ENCODE measurements around the gene CYP4F2. TPM values are rescaled to one million over a fixed set of nuclear protein-coding genes. Genes with fewer than 3 reads are reported as not detected.

The CYP4F2 gene
- total and polyA plus RNA-seq, 2 experiments from 2014 or later, result not detected

- WGBS, 2 experiments (ENCODE audit: low coverage in 1 of 2, low lambda C conversion rate in 2 of 2, missing lambda C conversion rate in 2 of 2), result 32 to 35% methylated on average over 4 of the region's 4 CpGs
- Histone ChIP-seq H3K4me1 (ENCODE audit: insufficient read depth) (no peaks in the 10 kb centered on the region), H2AFZ (no peak overlapping the region), H3K27ac (no peak overlapping the region), H3K27me3 (replicated peaks; ENCODE audit: insufficient read depth) (no peaks in the 10 kb centered on the region), H3K79me2 (ENCODE audit: insufficient read depth) (no peaks in the 10 kb centered on the region), H3K4me2 (ENCODE audit: unreplicated experiment) (no peak overlapping the region), H3K4me3 (no peak overlapping the region), H3K9me3 (ENCODE audit: low read depth) (peaks cover 3% of the 10 kb centered on the region), H3K9me2 (ENCODE audit: insufficient read depth) (no peaks in the 10 kb centered on the region), H3F3A (ENCODE audit: insufficient read depth) (no peaks in the 10 kb centered on the region), H3K36me3 (ENCODE audit: low read depth) (no peaks in the 10 kb centered on the region), H4K20me1 (ENCODE audit: insufficient read depth) (no peaks in the 10 kb centered on the region), H3K9ac (no peak overlapping the region)
- TF ChIP-seq EZH2phosphoT487 (IDR thresholded peaks at IDR 0.05; ENCODE audit: insufficient read depth, low read depth) (no peak), EZH2 (IDR thresholded peaks at IDR 0.05; ENCODE audit: insufficient read depth, poor library complexity, severe bottlenecking) (no peak)
- DNase-seq, result no peak
- in situ Hi-C loops (cut with MboI), result no loop called here
Observed at GRCh38 chr19:15919243-15919642, 21.4 kb upstream of the CYP4F2 start.

DNA sequence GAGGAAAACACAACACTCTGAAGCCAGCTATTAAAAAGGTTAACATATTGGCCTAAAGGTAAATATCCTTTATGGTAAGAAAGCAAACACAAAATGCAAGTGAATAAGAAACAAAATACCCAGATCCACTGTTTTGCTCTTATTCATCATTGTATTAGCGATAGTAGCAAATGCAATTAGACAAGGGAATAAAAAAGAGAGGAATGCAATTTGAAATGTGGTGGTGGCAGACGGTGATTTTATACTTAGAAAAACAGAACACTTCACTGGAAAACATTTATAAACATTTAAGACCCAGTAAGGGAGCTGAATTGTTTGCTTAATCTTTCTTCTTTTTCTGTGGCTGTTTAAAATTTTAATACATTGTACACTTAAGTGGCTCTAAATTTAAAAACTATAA is 17.2 kb upstream of the CYP4F2 start:
- Histone ChIP-seq H3K36me3 (ENCODE audit: low read depth) (no peaks in the 10 kb centered on the region), H3K9me2 (ENCODE audit: insufficient read depth) (no peaks in the 10 kb centered on the region), H3K4me2 (ENCODE audit: unreplicated experiment) (no peak overlapping the region), H3K4me1 (ENCODE audit: insufficient read depth) (no peaks in the 10 kb centered on the region), H3K4me3 (no peak overlapping the region), H3F3A (ENCODE audit: insufficient read depth) (no peaks in the 10 kb centered on the region), H3K27ac (no peak overlapping the region), H2AFZ (no peak overlapping the region), H3K9ac (no peak overlapping the region), H3K79me2 (ENCODE audit: insufficient read depth) (no peaks in the 10 kb centered on the region), H4K20me1 (ENCODE audit: insufficient read depth) (no peaks in the 10 kb centered on the region), H3K27me3 (replicated peaks; ENCODE audit: insufficient read depth) (peaks cover 5% of the 10 kb centered on the region; the same call in 1 of the 2 replicates), H3K9me3 (ENCODE audit: low read depth) (peaks cover 3% of the 10 kb centered on the region)
- in situ Hi-C loops (cut with MboI), result no loop called here
- no peak for DNase-seq
- WGBS, 2 experiments (ENCODE audit: low coverage in 1 of 2, low lambda C conversion rate in 2 of 2, missing lambda C conversion rate in 2 of 2), result 57 to 60% methylated on average over 2 of the region's 2 CpGs
- TF ChIP-seq EZH2phosphoT487 (IDR thresholded peaks at IDR 0.05; ENCODE audit: insufficient read depth, low read depth), result no peak
- TF ChIP-seq EZH2 (IDR thresholded peaks at IDR 0.05; ENCODE audit: insufficient read depth, poor library complexity, severe bottlenecking), result no peak

DNA sequence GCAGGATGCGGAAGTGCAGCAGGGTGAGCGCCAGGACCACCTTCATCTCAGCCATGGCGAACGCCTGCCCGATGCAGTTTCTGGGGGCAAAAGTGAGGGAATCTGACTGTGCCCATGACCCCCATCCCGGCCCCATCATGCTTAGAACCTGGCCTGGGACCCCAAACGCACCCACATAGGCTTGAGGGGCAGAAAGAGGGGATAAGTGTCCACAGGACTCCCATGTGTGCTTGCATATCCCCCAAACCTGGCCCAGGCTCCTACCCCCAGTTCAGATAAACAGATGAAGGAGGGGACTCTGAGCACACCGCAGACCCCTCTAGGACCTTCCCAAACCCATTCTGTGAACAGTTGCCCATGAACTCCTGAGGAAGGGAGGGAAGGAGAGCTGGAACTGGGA is 16.0 kb upstream of the CYP4F2 start:
- DNase-seq, result no peak
- Histone ChIP-seq H3K9me3 (ENCODE audit: low read depth) (peaks cover 3% of the 10 kb centered on the region), H3K79me2 (ENCODE audit: insufficient read depth) (no peaks in the 10 kb centered on the region), H3K4me3 (no peak overlapping the region), H3F3A (ENCODE audit: insufficient read depth) (no peaks in the 10 kb centered on the region), H3K36me3 (ENCODE audit: low read depth) (no peaks in the 10 kb centered on the region), H3K9me2 (ENCODE audit: insufficient read depth) (no peaks in the 10 kb centered on the region), H3K27ac (no peak overlapping the region), H2AFZ (no peak overlapping the region), H3K9ac (no peak overlapping the region), H3K27me3 (replicated peaks; ENCODE audit: insufficient read depth) (peaks cover 5% of the 10 kb centered on the region; the same call in 1 of the 2 replicates), H3K4me2 (ENCODE audit: unreplicated experiment) (no peak overlapping the region), H3K4me1 (ENCODE audit: insufficient read depth) (no peaks in the 10 kb centered on the region), H4K20me1 (ENCODE audit: insufficient read depth) (no peaks in the 10 kb centered on the region)
- TF ChIP-seq EZH2 (IDR thresholded peaks at IDR 0.05; ENCODE audit: insufficient read depth, poor library complexity, severe bottlenecking), result no peak
- TF ChIP-seq EZH2phosphoT487 (IDR thresholded peaks at IDR 0.05; ENCODE audit: insufficient read depth, low read depth), result no peak
- 37 to 55% methylated on average over 6 to 8 of the region's 8 CpGs for WGBS, 2 experiments (ENCODE audit: low coverage in 1 of 2, low lambda C conversion rate in 2 of 2, missing lambda C conversion rate in 2 of 2)
- in situ Hi-C loops (cut with MboI), result no loop called here

GRCh38 chr19:15913384-15913783 is 15.5 kb upstream of the CYP4F2 start:
- no peak overlapping the region for H3K9ac ChIP-seq
- no peaks in the 10 kb centered on the region for H3K79me2 ChIP-seq (ENCODE audit: insufficient read depth)
- no peak for DNase-seq
- no peak overlapping the region for H3K4me2 ChIP-seq (ENCODE audit: unreplicated experiment)
- WGBS, 2 experiments (ENCODE audit: low coverage in 1 of 2, low lambda C conversion rate in 2 of 2, missing lambda C conversion rate in 2 of 2), result 16 to 19% methylated on average over 6 of the region's 6 CpGs
- no peak overlapping the region for H2AFZ ChIP-seq
- H3K27me3 ChIP-seq (replicated peaks; ENCODE audit: insufficient read depth), result peaks cover 5% of the 10 kb centered on the region; the same call in 1 of the 2 replicates
- no peaks in the 10 kb centered on the region for H3K36me3 ChIP-seq (ENCODE audit: low read depth)
- no peaks in the 10 kb centered on the region for H3K9me2 ChIP-seq (ENCODE audit: insufficient read depth)
- H3F3A ChIP-seq (ENCODE audit: insufficient read depth), result no peaks in the 10 kb centered on the region
- H4K20me1 ChIP-seq (ENCODE audit: insufficient read depth), result no peaks in the 10 kb centered on the region
- no peak overlapping the region for H3K4me3 ChIP-seq
- peaks cover 3% of the 10 kb centered on the region for H3K9me3 ChIP-seq (ENCODE audit: low read depth)
- H3K4me1 ChIP-seq (ENCODE audit: insufficient read depth), result no peaks in the 10 kb centered on the region
- H3K27ac ChIP-seq, result no peak overlapping the region
- in situ Hi-C loops (cut with MboI), result no loop called here
- TF ChIP-seq EZH2phosphoT487 (IDR thresholded peaks at IDR 0.05; ENCODE audit: insufficient read depth, low read depth), result no peak
- TF ChIP-seq EZH2 (IDR thresholded peaks at IDR 0.05; ENCODE audit: insufficient read depth, poor library complexity, severe bottlenecking), result no peak
